WERI-Rb-1 (cell line): ENCODE data around the gene CLPSL2.

ENCODE experiments used
- DNase-seq: peaks from one replicate; pipeline ENCODE4 v3.0.0-alpha.2; 2020
- H3K27ac ChIP-seq: fragments of 250-450 bp; sonication (Bioruptor Pico); 2 replicates; pipeline ENCODE4 v1.5.1; 2020; ENCODE audit warnings: mild to moderate bottlenecking, moderate library complexity
- H3K27me3 ChIP-seq: fragments of 250-450 bp; sonication (Bioruptor Pico); 2 replicates; pipeline ENCODE4 v1.5.1; 2021; ENCODE audit warnings: mild to moderate bottlenecking, low read depth, moderate library complexity; ENCODE audit not compliant: insufficient read depth, severe bottlenecking
- H3K36me3 ChIP-seq: fragments of 250-450 bp; sonication (Bioruptor Pico); 2 replicates; pipeline ENCODE4 v1.5.1; 2020; ENCODE audit warnings: mild to moderate bottlenecking, moderate library complexity
- H3K4me3 ChIP-seq: 2 replicates; pipeline ENCODE4 v1.5.1; 2011; ENCODE audit warnings: low read depth, mild to moderate bottlenecking, control low read depth, low read length
- H3K9me3 ChIP-seq: fragments of 250-450 bp; sonication (Bioruptor Pico); 2 replicates; pipeline ENCODE4 v1.5.1; 2021; ENCODE audit warnings: mild to moderate bottlenecking, moderate library complexity; ENCODE audit not compliant: severe bottlenecking
- TF ChIP-seq, protein P1 (sequence below): IDR thresholded peaks from 2 replicates; pipeline ENCODE4 v1.5.1; 2011; ENCODE audit warnings: low read depth, mild to moderate bottlenecking, control low read depth, inconsistent platforms, low read length

Gene CLPSL2

DNA sequence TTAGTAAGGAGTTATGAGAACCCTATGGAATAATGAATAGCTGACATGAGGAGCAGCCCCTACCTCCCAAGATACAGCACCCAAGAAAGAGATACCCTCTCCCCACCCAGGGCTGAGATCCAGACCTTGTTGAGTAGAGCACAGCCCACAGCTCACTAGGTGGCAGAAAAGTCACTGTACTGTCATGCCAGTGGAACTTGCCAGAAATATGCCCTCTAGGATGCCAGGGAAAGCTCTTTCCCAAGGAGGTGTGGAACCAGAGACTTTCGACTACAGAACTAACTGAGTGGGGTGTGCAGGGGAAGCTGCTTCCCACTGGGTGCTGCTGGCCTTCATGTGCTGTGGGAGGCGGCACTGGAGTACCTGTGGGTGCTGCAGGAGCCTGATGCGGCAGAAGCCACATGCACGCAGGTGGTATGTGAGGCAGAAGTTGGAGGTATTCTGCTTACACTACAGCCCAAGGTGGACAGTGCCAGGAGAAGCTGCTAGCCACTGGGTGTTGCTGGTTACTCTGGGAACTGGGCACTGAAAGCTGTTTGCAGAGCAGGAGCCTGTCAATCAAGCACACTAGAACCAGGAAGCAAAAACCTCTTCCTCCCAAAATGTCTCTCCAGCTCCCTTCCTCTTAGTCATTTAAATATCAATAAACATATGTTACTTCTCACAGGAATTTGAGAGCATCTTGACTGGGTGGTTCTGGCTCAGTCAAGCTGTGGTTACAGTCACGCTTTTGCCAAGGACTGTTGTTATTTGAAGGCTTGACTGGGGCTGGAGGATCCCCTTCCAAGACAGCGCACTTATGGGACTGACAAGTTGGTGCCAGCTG lies 21.7 kb upstream of the CLPSL2 start:
- DNase-seq, result no peak
- Histone ChIP-seq H3K27me3 (no peaks in the 10 kb centered on the region), H3K9me3 (no peaks in the 10 kb centered on the region), H3K36me3 (no peaks in the 10 kb centered on the region), H3K4me3 (no peak overlapping the region), H3K27ac (no peak overlapping the region)
- TF ChIP-seq, protein P1, sequence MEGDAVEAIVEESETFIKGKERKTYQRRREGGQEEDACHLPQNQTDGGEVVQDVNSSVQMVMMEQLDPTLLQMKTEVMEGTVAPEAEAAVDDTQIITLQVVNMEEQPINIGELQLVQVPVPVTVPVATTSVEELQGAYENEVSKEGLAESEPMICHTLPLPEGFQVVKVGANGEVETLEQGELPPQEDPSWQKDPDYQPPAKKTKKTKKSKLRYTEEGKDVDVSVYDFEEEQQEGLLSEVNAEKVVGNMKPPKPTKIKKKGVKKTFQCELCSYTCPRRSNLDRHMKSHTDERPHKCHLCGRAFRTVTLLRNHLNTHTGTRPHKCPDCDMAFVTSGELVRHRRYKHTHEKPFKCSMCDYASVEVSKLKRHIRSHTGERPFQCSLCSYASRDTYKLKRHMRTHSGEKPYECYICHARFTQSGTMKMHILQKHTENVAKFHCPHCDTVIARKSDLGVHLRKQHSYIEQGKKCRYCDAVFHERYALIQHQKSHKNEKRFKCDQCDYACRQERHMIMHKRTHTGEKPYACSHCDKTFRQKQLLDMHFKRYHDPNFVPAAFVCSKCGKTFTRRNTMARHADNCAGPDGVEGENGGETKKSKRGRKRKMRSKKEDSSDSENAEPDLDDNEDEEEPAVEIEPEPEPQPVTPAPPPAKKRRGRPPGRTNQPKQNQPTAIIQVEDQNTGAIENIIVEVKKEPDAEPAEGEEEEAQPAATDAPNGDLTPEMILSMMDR, result 0 out of 2 replicates have a peak, but pooled peaks have one; percentile 12

DNA sequence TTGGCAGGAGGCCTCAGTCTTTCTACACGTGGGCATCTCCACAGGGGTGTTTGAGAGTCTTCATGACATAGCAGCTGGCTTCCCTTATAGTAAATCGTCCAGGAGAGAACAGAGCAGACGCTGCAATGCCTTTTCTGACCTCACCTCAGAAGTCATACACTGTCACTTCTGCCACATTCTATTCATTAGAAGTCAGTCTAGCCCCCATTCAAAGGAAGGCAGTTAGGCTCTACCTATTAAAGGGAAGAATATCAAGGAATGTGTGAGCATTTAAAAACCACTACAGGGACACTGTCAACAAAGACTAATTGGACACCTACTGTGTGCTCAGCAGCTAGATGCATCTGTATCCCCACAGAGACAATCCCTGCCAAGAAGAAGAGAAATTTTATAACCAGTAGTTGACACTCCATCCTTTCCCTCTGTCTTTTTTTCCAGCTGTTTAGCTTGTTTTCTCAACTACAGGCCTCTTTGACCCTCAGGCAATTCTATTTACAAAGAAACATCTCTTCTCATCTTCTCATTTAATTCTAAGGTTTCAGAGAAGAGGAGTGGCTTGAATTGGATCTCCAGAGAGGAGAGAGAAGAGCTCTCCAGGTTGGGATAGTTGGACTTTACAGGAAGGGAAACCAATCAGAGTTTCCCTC lies 21.0 kb upstream of the CLPSL2 start:
- no peak overlapping the region for H3K27ac ChIP-seq
- no peaks in the 10 kb centered on the region for H3K36me3 ChIP-seq
- no peak for DNase-seq
- no peak overlapping the region for H3K4me3 ChIP-seq
- H3K27me3 ChIP-seq, result no peaks in the 10 kb centered on the region
- TF ChIP-seq, protein P1, result no peak
- no peaks in the 10 kb centered on the region for H3K9me3 ChIP-seq

DNA sequence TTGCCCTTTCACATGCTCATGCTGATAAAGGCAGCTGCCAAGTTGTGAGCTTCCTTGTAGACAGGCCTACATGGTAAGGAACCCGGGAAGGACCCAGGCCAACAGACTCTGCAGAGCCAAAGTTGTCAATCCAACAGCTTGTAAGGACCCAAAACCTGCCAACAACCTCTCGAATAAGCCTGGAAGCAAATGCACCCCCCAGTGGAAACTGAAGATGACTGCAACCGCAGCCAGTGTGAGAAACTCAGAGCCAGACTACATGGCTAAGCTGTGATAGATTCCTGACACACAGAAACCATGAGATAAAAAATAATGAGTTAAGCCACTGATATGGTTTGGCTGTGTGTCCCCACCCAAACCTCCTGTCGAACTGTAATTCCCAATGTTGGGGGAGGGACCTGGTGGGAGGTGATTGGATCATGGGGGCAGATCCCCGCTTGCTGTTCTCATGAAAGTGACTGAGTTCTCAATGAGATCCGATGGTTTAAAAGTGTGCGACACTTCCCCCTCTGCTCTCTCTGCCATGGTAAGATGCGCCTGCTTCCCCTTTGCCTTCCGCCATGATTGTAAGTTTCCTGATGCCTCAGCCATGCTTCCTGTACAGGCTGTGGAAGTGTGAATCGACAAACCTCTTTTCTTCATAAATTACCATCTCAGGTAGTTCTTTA lies 18.8 kb upstream of the CLPSL2 start:
- TF ChIP-seq, protein P1, result peak; percentile 91
- H3K4me3 ChIP-seq, result no peak overlapping the region
- DNase-seq, result peak; percentile 79
- no peaks in the 10 kb centered on the region for H3K27me3 ChIP-seq
- H3K27ac ChIP-seq, result no peak overlapping the region
- H3K36me3 ChIP-seq, result no peaks in the 10 kb centered on the region
- no peaks in the 10 kb centered on the region for H3K9me3 ChIP-seq

DNA sequence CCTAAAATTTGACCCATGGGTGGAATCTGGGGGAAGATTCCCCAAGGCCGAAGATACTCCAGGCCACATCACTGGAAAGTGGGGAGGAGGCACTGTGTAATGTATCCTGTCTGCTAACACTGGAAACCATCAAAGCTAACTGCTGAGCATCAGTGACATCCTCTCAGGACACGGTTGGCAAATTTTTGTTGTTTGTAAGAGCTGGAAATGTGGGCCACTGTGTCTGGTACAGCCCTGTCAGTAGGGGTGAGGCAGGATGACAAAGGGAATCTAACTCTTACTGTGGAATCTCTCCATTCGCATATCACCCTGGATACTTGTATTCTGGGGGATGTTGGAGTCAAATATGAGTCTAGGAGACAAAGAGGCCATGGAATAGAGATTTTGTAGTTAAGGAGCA lies 17.0 kb upstream of the CLPSL2 start:
- H3K27ac ChIP-seq, result no peak overlapping the region
- H3K4me3 ChIP-seq, result no peak overlapping the region
- TF ChIP-seq, protein P1, result no peak
- no peaks in the 10 kb centered on the region for H3K9me3 ChIP-seq
- no peaks in the 10 kb centered on the region for H3K27me3 ChIP-seq
- no peaks in the 10 kb centered on the region for H3K36me3 ChIP-seq
- DNase-seq, result no peak

DNA sequence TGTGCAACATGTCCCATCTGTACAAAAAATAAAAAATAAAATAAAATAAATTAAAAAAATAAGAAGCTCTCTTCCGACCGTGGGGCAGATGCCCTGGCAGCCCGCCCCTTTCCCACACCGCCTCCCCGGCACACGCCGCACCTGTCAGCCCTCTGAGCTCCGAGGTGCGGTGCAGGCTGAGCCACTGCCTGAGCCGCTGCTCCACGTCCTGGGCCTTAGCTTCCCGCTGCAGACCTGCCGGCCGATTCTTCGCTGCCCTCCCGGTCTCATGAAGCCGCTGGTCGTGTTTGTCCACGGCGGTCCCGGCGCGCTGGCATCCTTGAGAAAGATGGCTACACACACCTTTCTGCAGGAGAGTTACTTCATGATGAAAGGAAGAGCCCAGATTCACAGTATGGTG lies 10.7 kb upstream of the CLPSL2 start:
- no peaks in the 10 kb centered on the region for H3K36me3 ChIP-seq
- no peaks in the 10 kb centered on the region for H3K9me3 ChIP-seq
- H3K27me3 ChIP-seq, result no peaks in the 10 kb centered on the region
- H3K4me3 ChIP-seq, result no peak overlapping the region
- H3K27ac ChIP-seq, result no peak overlapping the region
- no peak for DNase-seq
- TF ChIP-seq, protein P1, result no peak
